Measurements from ENCODE around the gene FADS2.

- TF ChIP-seq RARB (CRISPR knock-in tag; IDR thresholded peaks at IDR 0.05) (no peak), ARNTL (CRISPR knock-in tag; IDR thresholded peaks at IDR 0.05; ENCODE audit: borderline replicate concordance, low read depth) (no peak), ESRRG (CRISPR knock-in tag; IDR thresholded peaks at IDR 0.05) (no peak), ZFP3 (CRISPR knock-in tag; IDR thresholded peaks at IDR 0.05) (no peak), CSDC2 (CRISPR knock-in tag; IDR thresholded peaks at IDR 0.05) (no peak), ZFP30 (CRISPR knock-in tag; IDR thresholded peaks at IDR 0.05) (no peak), GLIS3 (CRISPR knock-in tag; IDR thresholded peaks at IDR 0.05) (no peak), CREB5 (CRISPR knock-in tag; IDR thresholded peaks at IDR 0.05; ENCODE audit: low read depth) (no peak), PATZ1 (CRISPR knock-in tag; IDR thresholded peaks at IDR 0.05; ENCODE audit: borderline replicate concordance) (no peak), TCF4 (CRISPR knock-in tag; IDR thresholded peaks at IDR 0.05; ENCODE audit: borderline replicate concordance) (no peak), ZNF565 (CRISPR knock-in tag; conservative IDR thresholded peaks at IDR 0.05; ENCODE audit: low read depth) (no peak), BACH2 (CRISPR knock-in tag; IDR thresholded peaks at IDR 0.05; ENCODE audit: borderline replicate concordance) (no peak), PPARA (CRISPR knock-in tag; IDR thresholded peaks at IDR 0.05; ENCODE audit: borderline replicate concordance) (no peak)
Measured at GRCh38 chr11:61883947-61884346, 55.8 kb downstream of the FADS2 start.
